HG02588 (cell line): ENCODE data around the gene RELCH.
A peak's percentile ranks its signal among the peaks of the same experiment; 100 is the strongest.

Source experiments
- ATAC-seq: cut with Tn5 transposase; IDR thresholded peaks from one replicate; pipeline ENCODE4 v1.9.1; 2021; ENCODE audit warnings: mild to moderate bottlenecking, moderate library complexity; ENCODE audit not compliant: unreplicated experiment

Gene RELCH

DNA sequence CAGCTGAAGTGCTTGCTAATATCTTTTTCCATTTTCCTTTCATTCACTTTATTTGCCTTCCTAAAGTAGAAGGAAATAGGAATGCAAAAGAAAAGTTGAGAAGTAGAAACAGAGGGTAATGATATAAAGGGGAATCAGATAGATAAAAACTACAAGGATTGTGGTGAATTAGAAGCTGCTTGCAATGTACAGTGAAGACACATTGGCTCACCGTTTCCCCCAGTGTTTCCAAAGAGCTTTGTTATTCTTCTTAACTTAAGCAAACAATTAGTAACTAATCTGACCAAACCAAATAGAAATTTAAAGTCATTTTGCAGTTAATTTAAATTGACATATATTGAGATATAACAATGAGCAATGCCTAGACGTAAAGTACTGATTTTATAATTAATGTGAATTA lies 63.4 kb downstream of the RELCH start:
- ATAC-seq, result no peak

DNA sequence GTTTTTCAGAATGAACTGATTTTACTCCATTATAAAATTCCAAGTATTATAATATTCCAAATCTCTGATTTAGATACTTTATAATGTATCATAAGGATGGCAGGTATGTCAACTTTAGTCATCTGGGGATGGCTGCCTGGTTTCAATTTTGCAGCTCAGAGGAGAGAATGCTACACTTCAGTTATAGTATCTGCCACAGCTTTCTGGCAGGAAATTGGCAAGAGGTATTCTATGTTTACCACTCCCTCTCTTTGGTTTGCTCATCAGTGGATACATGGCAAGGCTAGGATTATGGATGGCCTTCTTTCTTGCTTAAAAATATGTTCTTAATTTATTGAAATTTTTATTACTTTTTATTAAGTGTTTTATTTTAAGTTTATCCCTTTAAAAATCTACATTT lies 71.0 kb downstream of the RELCH start:
- ATAC-seq, result no peak

DNA sequence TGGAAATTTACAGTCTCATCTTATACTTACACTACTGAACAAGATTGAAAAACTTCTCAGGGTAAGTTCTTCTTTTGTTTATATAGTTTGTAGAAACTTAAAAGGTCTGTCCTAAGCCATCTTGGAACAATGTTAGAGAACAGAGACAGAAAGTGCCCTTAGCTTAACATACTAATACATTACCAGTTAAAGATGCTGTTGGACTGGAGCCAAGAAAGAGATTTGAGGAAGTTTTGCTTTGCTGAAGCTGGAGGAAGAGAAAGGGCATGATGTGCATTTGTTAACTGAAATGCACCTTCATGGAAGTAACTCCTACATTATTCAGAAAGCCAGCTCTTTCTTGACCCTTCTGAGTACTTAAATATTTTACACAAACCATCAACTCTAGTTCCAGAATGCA lies 71.6 kb downstream of the RELCH start:
- ATAC-seq, result no peak

DNA sequence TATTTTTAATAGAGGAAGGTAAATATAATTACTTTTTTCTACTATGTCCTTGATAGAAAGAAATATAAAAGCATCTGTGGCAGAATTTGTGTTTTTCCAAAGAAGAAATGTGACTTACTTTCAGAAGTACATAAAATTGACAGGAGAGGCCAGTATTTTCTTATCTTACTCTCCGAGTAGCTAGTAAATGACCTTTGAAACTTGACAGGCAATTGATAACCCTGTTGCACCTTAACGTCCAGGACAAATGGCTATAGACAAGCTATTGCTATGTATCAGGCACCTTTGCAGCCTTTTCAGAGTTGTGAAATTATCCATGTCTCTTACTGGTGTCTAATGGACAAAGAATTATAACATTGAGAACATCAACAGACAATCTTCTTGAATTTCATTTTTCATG lies 75.0 kb downstream of the RELCH start:
- ATAC-seq, result no peak

DNA sequence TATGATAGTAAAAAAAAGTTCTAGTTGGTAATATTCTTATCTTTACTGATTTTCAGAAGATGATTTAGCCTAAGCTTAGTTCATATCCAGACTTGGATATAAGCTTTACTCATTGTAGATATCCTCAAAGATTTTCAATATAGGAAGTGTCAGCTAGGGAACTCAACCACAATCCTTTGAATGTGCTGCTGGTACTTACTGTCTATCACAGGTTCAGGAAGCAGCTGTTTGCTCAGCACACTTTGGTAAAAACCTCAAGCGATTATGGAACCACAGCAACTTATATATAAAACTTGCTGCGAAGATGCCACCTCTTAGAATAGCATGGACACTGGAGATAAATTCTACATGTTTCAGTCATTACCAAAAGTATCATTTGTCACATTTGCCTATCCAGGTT lies 77.9 kb downstream of the RELCH start:
- no peak for ATAC-seq

DNA sequence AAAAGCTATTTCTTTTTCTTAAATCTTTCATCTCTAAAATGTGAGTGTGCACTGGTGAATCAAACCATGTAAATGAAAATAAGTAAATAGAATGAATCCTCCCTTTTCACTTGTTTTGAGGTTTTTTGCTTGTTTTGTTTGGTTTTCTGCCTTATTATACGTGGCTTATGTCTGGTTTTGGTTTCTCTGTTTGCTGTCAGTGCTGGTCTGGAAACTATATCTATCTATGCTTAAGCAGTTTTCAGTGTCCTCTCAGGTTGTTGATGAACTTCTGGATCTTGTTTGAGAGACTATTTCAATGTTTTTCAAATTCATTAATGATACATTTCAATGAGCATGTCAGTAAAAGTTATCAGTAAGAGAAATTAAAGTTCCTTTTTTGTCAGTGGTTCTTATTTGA lies 90.0 kb downstream of the RELCH start:
- ATAC-seq, result no peak

DNA sequence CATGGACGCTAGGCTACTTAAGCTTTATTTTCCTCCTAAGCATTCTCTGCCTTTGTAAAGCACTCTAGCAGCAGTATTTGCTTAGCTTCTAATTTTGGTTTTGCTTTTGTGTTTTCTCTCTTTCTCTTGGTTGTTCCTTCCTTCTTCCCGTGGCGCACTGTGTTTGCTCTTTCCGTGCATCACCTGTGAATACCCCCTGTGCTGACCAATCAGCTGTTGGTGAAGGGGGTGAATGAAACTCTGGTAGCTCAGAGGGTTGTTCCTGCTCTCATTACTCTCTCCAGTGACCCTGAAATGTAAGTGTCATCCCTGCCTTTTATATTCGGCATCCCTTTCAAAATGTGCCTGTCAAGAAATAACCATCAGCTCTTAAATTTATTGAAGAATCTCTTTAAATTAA lies 92.5 kb downstream of the RELCH start:
- no peak for ATAC-seq

DNA sequence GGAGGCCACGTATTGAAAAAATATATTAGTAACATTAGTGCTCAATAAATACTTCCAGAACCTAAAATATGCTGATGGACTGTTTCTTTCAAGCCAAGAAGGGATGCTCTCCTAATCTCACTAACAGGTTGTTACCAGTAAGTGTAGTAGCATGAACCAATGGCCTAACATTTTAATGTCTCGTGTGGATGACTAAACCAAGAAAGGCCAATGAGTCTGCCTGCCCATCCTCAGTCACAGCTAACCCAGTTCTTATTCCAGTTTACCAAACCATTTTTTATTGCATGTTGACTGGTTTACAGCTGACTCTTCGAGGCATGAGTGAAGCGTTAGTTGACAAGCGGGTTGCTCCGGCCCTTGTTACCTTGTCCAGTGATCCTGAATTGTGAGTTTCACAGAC lies 93.0 kb downstream of the RELCH start:
- ATAC-seq, result no peak

DNA sequence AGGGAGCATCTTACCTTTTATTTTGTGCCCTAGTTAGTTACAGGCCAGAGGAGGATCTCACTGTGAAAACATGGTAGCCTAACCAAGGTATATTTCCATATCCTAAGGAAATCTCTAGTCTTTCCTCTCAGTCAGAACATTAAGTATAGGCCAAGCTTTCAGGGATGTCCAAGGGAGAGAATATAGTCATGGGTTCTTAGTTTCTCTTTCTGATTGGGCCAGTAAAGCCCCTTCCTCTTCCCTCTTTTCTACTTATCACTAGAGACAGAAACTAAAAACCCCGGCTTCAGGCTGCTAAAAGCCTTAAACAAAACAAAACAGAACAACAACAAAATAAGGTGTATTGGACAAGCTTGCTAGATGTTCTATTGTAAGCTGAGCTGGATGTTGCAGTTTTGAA lies 93.7 kb downstream of the RELCH start:
- ATAC-seq, result no peak

DNA sequence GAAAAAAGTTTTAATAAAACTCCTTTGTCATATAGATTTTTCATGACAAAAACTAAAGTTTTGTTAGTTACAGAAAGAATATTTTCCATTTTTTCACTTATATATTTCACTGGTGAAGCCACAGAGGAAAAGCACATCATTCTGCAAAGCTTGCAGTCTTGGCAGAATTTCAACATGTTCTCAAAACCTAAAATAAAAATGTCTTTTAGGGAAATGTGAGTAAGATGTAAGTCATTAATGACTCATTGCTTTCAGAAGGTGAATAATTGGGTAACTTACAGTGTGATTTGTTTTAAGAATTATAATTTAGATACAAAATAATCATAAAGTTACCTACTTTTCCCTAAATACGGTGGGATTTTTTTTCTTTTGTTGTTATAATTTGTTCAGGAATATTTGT lies 94.6 kb downstream of the RELCH start:
- ATAC-seq, result no peak

DNA sequence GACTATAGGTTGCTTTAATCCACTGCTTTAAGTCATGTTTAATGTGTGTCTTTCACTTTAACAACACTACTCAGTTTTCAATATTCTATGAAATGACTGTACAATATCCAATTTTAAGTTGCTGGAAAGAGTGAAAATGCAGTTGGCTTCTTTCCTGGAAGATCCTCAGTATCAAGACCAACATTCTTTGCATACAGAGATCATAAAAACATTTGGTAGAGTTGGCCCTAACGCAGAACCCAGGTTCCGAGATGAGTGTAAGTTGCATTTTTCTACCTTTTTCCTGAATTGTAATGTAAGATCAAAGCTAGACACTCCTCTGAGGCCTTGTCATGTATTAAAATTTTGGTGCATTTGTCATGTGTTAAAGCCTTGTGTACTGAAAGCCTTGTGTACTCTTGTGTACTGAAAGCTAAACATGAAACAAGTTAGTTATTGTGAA lies 95.2 kb downstream of the RELCH start:
- no peak for ATAC-seq

DNA sequence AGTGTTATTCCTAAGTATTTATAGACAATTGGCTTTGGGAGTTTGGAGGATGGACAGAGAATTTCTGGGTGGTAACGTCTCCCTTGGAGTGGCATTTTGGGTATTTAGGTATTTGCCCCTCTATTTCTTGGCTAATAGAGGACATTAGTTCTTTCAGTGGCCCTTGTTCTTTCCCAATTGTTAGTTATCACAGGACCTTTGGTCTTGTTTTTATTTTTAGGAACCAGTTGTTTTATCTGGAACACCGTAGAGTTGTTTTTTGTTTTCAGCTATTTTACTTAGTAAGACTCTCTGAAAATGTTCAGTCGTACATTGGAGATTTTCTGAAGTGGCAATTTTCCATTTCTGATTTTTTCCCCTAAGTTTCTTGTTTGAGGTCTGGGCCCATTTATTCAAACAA lies 97.6 kb downstream of the RELCH start:
- ATAC-seq, result no peak

DNA sequence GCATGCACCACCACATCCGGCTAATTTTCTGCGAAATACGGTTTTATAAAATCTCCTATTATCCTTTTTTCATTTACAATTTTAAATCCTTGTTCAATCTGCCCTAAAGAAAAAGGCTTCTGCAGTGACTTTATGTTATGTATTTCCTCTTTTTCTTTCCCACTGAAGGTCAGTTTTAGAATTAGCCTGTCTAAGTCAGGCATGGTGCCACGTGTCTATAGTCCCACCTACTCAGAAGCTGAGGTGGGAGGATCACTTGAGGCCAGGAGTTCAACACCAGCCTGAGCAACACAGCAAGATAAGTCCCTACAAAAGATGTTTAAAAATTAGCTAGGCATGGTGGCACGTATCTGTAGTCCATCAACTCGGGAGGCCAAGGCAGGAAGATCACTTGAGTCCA lies 98.2 kb downstream of the RELCH start:
- no peak for ATAC-seq

DNA sequence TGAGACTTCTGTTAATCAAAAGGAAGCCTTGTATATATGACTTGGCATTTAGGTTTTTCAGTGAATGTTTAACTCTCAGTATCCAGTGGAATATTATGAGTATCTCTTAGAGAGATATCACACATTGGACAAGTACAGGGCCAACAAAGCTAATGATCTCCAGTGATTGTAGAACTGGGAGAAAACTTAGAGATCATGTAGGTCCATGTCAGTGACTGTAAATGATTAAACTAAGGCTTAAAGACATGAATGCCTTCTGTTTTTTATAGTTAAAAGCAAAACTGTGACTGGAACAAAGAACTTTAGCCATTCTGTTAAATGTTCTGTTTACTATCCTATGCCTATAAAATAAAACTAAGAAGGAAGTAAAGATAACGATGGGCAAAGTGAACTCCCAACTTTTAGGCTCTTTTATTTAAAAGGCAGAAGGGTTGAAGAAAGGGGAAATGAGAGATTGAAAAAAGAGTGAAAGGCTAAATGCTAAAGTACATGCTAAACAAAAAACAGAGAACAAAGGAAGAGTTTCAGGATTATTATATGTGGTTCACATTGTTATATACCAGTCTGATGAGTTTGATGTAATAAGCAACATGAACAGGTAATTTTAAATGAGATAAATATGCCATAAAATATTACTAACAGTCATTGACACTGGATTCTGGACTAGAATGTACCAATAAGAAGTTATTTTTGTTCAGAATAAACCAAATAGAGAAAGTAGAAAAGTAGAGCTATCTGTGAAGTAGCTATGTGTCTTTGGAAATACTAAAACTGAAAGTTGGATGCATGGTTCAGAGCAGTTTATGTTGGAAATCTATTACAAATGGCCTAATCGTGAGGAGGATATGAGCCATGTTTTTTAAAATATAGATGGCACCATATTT lies 101.0 kb downstream of the RELCH start:
- peak; percentile 29 for ATAC-seq

DNA sequence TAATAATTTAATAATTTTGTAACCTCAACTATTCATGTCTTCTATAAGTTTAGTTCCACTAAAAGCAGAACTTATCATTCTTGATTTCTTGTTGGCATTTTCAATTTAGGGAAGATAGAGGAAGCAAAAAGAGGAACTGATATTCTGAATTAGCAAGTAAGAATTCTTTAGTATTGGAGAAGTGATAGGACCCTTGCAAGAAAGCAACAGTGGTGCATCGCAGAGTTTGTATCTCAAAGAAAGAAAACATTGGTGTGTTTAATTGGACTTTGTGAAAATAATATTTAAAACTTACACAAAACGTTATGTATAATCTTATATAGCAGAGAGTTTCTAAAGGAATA lies 101.6 kb downstream of the RELCH start:
- peak; percentile 55 for ATAC-seq

DNA sequence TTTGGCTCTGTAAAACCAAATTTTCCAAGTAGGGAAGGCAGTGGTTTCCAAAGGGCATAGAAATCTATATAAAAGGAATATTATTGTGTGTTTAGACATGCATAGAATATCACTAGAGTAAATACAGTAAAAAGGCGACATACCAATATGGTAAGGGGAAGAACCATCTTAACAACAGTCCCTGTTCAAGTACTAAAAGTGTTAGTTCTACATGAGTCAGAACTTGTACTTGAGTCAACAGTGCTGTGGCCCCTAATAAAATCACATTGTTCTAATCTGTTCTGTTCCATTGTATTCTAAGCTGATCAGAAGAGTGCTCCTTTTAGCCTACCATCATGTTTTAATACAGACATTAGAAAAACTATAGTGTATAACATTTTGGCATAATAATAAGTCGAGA lies 102.0 kb downstream of the RELCH start:
- ATAC-seq, result peak; percentile 64

DNA sequence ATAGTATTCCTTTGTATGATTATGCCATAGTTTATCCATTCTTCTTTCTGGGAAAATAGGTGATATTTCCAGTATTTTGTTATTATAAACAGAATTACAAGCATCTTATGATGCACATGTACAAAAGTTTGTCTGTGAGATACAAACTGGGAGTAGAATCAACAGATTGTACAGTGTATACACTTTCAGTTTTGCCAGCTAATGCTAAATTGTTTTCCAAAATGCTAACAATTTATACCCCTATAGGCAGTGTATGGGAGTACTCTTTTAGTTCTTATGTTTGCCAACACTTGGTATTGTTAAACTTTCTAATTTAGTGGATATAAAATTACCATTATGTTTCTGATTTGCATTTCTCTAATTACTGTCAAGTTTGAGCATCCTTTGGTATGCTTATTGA lies 107.0 kb downstream of the RELCH start:
- no peak for ATAC-seq

DNA sequence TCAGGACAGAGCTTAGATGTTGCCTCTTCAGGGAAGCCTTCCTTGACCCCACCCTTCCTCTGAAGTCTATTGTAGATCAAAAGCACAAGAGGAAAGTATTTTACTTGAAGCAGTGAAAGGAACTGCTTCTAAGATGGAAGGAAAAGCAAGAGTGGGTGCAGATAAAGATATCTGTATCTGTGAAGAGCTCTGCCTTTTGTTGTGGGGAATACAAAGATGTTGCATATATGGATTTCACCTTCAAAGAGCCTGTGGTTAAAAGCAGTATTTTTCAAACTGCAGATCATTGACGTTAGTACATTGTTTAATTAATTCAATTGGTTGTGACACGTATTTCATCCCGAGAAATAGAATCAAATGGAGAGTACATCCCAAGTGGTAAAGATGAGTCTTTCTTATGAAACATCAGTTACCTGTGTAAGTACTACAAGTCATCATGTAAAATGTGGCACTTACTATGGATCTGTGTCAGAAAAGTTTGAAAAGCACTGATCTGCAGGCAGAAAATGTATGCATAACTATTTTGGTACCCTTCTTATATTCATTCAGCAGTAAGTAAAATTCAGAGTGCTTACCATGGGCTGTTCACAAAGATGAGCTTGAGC lies 113.4 kb downstream of the RELCH start:
- ATAC-seq, result no peak

DNA sequence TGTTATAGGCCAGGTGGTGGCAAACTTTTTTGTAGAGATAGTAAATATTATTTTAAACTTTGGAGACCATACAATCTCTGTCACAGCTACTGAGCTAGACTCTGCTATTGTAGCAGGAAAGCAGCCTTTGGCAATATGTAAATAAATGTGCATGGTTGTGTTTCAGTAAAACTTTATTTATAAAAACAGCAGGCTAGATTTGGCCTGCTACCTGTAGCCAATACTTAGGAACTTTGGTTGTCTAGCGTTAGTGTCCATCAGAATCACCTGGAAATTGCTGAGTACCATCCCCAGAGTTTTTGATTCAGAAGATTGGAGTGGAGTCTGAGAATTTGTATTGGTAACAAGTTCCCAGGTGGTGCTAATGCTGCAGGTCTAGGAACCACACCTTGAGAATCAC lies 114.3 kb downstream of the RELCH start:
- ATAC-seq, result no peak

DNA sequence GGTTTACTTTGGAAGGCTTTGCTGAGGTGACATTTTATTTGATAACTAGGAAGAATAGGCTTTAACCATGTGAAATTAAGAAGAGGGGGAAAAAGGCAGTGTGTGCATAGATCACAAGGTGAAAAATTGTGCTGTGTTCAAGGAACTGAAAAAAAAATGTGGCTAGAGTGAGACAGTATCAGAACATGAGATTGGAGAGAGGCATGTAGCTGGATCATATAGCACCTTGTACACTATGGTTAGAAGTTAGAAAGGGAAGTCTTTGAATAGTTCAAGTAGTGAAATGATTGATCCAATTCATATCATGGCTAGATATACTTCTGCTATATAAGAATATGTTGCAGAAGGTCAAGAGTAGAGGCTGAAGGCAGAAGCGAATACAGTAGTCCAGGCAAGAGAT lies 125.8 kb downstream of the RELCH start:
- ATAC-seq, result no peak

DNA sequence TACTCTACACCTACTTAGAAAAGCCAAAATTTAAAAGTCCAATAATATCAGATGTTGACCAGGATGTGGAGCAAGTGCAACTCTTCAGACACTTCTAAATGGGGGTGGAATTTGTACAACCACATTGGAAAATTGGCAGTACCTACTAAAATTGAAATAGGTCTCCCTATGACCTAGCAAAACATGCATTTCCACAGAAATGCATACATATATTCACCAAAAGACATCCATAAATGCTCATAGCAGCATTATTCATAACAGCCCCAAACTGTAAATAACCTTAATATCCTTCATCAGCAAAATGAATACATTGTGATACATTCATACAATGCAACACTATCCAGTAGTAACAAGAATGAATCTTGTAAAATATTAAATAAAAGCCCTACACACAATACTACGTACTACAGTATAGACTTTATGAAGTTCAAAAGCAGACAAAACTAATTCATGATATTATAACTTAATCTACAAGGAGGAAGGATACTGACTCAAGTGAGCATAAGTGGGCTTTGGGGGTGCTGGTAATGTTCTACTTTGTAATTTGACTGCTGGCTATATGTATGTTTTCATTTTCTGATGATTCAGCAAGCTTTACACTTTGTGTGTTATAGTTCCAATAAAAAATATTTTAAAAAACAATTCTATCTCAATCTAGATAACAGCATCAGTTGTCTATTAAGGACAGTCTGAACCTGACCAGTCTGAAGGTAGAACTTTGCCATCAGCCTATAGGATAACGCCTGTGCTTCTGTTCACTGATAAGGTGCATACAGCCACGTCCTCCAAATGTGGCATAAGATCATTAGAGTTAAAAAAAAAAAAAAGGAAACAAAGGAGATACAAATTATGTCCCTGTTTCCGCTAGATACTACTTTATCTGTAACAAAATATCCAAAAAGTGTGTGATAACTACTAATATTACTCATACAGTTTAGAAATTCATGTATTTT lies 131.4 kb downstream of the RELCH start:
- ATAC-seq, result no peak

DNA sequence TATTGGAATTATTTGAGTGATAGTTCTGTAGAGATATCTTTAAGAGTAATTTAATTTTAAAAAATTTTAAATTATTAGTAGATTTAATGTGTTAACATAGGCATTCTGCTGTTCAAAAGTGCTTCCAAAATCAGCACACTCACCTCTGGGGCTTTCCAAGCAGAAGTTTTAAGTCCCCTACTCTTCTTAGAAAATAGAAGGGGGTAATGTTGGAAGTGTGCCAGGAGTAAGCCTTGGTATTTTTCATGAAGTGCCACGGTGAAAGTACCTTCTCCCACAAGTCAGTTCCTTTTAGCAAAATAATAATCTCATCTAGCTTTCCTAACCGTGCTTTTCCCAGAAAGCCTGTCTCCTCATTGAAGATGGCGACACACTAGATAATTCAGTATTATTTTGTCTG lies 134.1 kb downstream of the RELCH start:
- ATAC-seq, result no peak
